Smooth muscle cell (in vitro differentiated cells): ENCODE measurements around the gene SLC7A5. TPM values are rescaled to one million over a fixed set of nuclear protein-coding genes. Genes with fewer than 3 reads are reported as not detected.
A peak's percentile ranks its signal among the peaks of the same experiment; 100 is the strongest.
"Not testable (repeated sequence)": the region's sequence is repeated elsewhere in the genome, so short reads cannot be mapped to it uniquely, and the experiment has no call there.

Experiments used
- DNase-seq: peaks from one replicate; lab custom pipeline; 2025; ENCODE audit not compliant: unreplicated experiment; lab: John Stamatoyannopoulos, UW
- H2AFZ ChIP-seq: fragments of 200-600 bp; sonication (generic); 2 replicates; pipeline ENCODE4 v1.6.0; 2016; ENCODE audit warnings: antibody characterized with exemption, low read depth, mild to moderate bottlenecking
- H3F3A ChIP-seq: fragments of 200-600 bp; sonication (generic); 2 replicates; pipeline ENCODE4 v1.6.0; 2017; ENCODE audit warnings: antibody characterized with exemption, low read depth
- H3K27ac ChIP-seq: fragments of 200-600 bp; sonication (generic); 2 replicates; pipeline ENCODE4 v1.5.1; 2016; ENCODE audit warnings: low read depth, mild to moderate bottlenecking
- H3K27me3 ChIP-seq: fragments of 200-600 bp; sonication (generic); 2 replicates; pipeline ENCODE4 v1.6.1; 2016; ENCODE audit warnings: low read depth, mild to moderate bottlenecking
- H3K36me3 ChIP-seq: fragments of 200-600 bp; sonication (generic); 2 replicates; pipeline ENCODE4 v1.5.1; 2016; ENCODE audit warnings: low read depth
- H3K4me1 ChIP-seq: fragments of 200-600 bp; sonication (generic); 2 replicates; pipeline ENCODE4 v1.5.1; 2016; ENCODE audit warnings: low read depth
- H3K4me2 ChIP-seq: fragments of 200-600 bp; sonication (generic); 2 replicates; pipeline ENCODE4 v1.6.0; 2016; ENCODE audit warnings: mild to moderate bottlenecking
- H3K4me3 ChIP-seq: fragments of 200-600 bp; sonication (generic); 2 replicates; pipeline ENCODE4 v1.5.1; 2016; ENCODE audit warnings: mild to moderate bottlenecking
- H3K79me2 ChIP-seq: fragments of 200-600 bp; sonication (generic); 2 replicates; pipeline ENCODE4 v1.6.0; 2016; ENCODE audit warnings: low read depth, mild to moderate bottlenecking
- H3K9ac ChIP-seq: fragments of 200-600 bp; sonication (generic); 2 replicates; pipeline ENCODE4 v1.6.0; 2016; ENCODE audit warnings: low read depth
- H3K9me3 ChIP-seq: fragments of 200-600 bp; sonication (generic); replicated peaks from 2 replicates; pipeline ENCODE4 v1.5.1; 2016; ENCODE audit warnings: low read depth
- H4K20me1 ChIP-seq: fragments of 200-600 bp; sonication (generic); 2 replicates; pipeline ENCODE4 v1.6.0; 2016; ENCODE audit warnings: low read depth
- CTCF ChIP-seq: fragments of 200-600 bp; sonication (generic); IDR thresholded peaks from 2 replicates; pipeline ENCODE4 v1.5.1; 2017; ENCODE audit warnings: borderline replicate concordance, mild to moderate bottlenecking, antibody characterized with exemption; ENCODE audit not compliant: insufficient read depth, poor library complexity, severe bottlenecking
- WGBS: methylation state at CpG from one replicate; pipeline ENCODE4 v1.1.7; 2016; ENCODE audit warnings: low lambda C conversion rate; 5-methylcytosine and 5-hydroxymethylcytosine counted together
- polyA plus RNA-seq: library from polyadenylated mRNA; unstranded; fragments of >200 nt; fragmentation: Nextera tagmentation; extraction: Ambion mirVana; gene quantifications from 2 replicates; pipeline ENCODE4 v1.2.1, GENCODE V29; 2016
- total RNA-seq: library from RNA; depleted of rRNA; stranded (reverse); fragments of >200 nt; gene quantifications from 2 replicates; pipeline ENCODE4 v1.2.3, GENCODE V29; 2014

Gene SLC7A5
- total and polyA plus RNA-seq, 2 experiments from 2014 or later, result 51.3 to 58.8 TPM

DNA sequence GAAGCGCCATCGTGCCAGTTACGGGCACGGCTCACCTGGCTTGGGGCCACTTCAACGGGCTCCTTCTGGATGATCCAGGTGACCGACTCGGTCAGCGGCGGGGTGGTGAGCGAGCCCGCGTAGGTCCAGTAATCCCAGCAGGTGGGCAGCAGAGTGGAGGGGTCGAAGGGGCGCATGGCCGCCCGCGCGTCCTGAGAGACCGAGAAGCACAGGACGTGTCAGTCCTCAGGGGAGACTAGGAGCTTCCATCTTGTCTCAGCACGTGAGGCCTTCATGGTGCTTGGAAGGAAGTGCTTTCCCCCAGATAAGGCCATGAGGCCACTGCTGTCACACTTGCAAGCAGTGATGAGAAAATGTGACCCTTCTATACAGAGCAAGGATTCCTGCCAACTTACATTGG is 22.5 kb upstream of the SLC7A5 start:
- Histone ChIP-seq H3K4me2 (no peak overlapping the region), H3F3A (no peaks in the 10 kb centered on the region), H3K27ac (no peak overlapping the region), H3K27me3 (no peaks in the 10 kb centered on the region), H3K4me1 (no peaks in the 10 kb centered on the region), H3K36me3 (no peaks in the 10 kb centered on the region), H4K20me1 (no peaks in the 10 kb centered on the region), H3K9ac (no peak overlapping the region), H3K79me2 (no peaks in the 10 kb centered on the region), H3K4me3 (no peak overlapping the region), H3K9me3 (no peaks in the 10 kb centered on the region), H2AFZ (no peak overlapping the region)
- TF ChIP-seq CTCF, result no peak
- DNase-seq, result no peak
- 97% methylated on average over 21 of the region's 21 CpGs for WGBS

GRCh38 chr16:87889762-87890161 is 20.5 kb upstream of the SLC7A5 start:
- H3K4me2 ChIP-seq, H2AFZ ChIP-seq, H3K79me2 ChIP-seq, H3K4me3 ChIP-seq, DNase-seq, H3K36me3 ChIP-seq, H3K27ac ChIP-seq, H4K20me1 ChIP-seq, H3K27me3 ChIP-seq, H3K9ac ChIP-seq, H3F3A ChIP-seq, H3K9me3 ChIP-seq, H3K4me1 ChIP-seq: not testable (repeated sequence)
- 94% methylated on average over 10 of the region's 10 CpGs for WGBS
- peak; percentile 26 for TF ChIP-seq CTCF

DNA sequence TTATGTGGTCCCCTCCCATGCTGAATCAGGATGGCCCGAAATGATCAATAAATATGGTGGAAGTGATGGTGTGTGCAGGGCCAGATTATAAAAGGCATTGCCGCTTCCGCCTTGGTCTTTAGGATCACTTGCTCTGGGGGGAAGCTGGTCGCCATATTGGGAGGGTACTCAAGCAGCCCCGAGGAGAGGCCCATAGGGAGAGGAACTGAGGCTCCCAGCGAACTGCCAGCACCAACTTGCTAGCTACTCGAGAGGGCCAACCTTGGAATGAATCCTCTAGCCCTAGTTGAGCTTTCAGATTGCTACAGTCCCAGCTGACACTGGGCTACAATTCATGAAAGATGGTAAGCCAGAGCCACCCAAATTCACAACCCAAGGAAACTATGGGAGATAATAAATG is 19.0 kb upstream of the SLC7A5 start:
- not testable (repeated sequence) for H3K27ac ChIP-seq, H3K9ac ChIP-seq, H4K20me1 ChIP-seq, H2AFZ ChIP-seq, H3K4me1 ChIP-seq, H3K79me2 ChIP-seq, H3K4me2 ChIP-seq, H3K27me3 ChIP-seq, H3K9me3 ChIP-seq, DNase-seq, H3F3A ChIP-seq, H3K4me3 ChIP-seq, H3K36me3 ChIP-seq
- WGBS, result 95% methylated on average over 7 of the region's 7 CpGs

- H3K9me3 ChIP-seq, DNase-seq, H4K20me1 ChIP-seq, H3K4me1 ChIP-seq, H2AFZ ChIP-seq, H3K27me3 ChIP-seq, H3F3A ChIP-seq, H3K27ac ChIP-seq, H3K4me2 ChIP-seq, H3K36me3 ChIP-seq, H3K9ac ChIP-seq, H3K4me3 ChIP-seq, H3K79me2 ChIP-seq: not testable (repeated sequence)
- 97% methylated on average over 8 of the region's 8 CpGs for WGBS
These were observed 18.6 kb upstream of the SLC7A5 start for GRCh38 chr16:87887931-87888330.

DNA sequence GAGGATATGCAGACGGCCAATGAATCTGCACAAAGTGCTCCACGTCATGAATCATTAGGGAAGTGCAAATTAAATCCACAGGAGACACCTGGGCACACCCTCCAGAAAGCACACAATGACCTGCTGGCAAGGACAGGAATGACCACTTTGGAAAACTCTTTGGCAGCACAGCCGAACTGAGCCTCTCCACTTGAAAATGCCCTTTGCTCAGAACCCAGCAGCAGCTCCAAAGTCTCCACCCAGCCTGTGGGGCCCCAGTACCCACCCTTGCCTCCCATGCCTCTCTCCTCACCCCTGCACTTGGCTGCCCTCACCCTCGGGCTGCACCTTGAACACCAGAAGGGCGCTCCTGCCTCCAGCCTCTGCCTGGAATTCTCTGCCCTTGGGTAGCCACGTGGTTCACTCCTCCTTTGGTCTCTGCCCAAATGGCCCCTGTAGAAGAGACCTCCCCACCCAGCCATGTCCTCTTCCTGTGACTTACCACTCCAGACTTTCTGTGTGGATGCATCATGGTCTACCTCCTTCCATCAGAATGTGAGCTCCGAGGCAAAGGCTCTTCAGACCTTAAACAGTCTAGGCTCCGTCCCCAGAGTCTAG is 16.2 kb upstream of the SLC7A5 start:
- not testable (repeated sequence) for DNase-seq, H3K4me2 ChIP-seq, H3K36me3 ChIP-seq, H3F3A ChIP-seq, H3K27ac ChIP-seq, H3K4me3 ChIP-seq, H2AFZ ChIP-seq, H3K9ac ChIP-seq, H3K4me1 ChIP-seq, H3K79me2 ChIP-seq, H4K20me1 ChIP-seq, H3K9me3 ChIP-seq, H3K27me3 ChIP-seq
- WGBS, result 81% methylated on average over 8 of the region's 8 CpGs
